Adipocyte (in vitro differentiated cells): ENCODE measurements around the gene AAK1.
A peak's percentile ranks its signal among the peaks of the same experiment; 100 is the strongest.

Experiments used
- DNase-seq: peaks from one replicate; pipeline ENCODE4 v3.0.0-alpha.2; 2015; ENCODE audit warnings: low read depth
- H3K27me3 ChIP-seq: replicated peaks from 2 replicates; pipeline ENCODE4 v1.7.0; 2013; ENCODE audit warnings: mild to moderate bottlenecking, low read length, moderate library complexity; ENCODE audit not compliant: control insufficient read depth, insufficient read depth
- H3K36me3 ChIP-seq: 2 replicates; pipeline ENCODE4 v1.7.0; 2013; ENCODE audit warnings: low read length, mild to moderate bottlenecking, moderate library complexity; ENCODE audit not compliant: control insufficient read depth, insufficient read depth, severe bottlenecking
- H3K4me1 ChIP-seq: 2 replicates; pipeline ENCODE4 v1.7.0; 2013; ENCODE audit warnings: mild to moderate bottlenecking, low read length, moderate library complexity; ENCODE audit not compliant: control insufficient read depth, insufficient read depth
- H3K4me3 ChIP-seq: 2 replicates; pipeline ENCODE4 v1.7.0; 2013; ENCODE audit warnings: mild to moderate bottlenecking, low read length, moderate library complexity
- H3K9ac ChIP-seq: 2 replicates; pipeline ENCODE4 v1.7.0; 2013; ENCODE audit warnings: mild to moderate bottlenecking, low read length, moderate library complexity
- H3K9me3 ChIP-seq: 2 replicates; pipeline ENCODE4 v1.7.0; 2013; ENCODE audit warnings: mild to moderate bottlenecking, low read length, moderate library complexity; ENCODE audit not compliant: control insufficient read depth

AAK1 gene

GRCh38 chr2:69567157-69567908, 76.2 kb downstream of the AAK1 start:
- H3K9me3 ChIP-seq: no peaks in the 10 kb centered on the region
- no peaks in the 10 kb centered on the region for H3K36me3 ChIP-seq
- H3K9ac ChIP-seq: no peak overlapping the region
- H3K27me3 ChIP-seq: no peaks in the 10 kb centered on the region
- H3K4me1 ChIP-seq: peaks cover 23% of the 10 kb centered on the region
- DNase-seq: peak; percentile 63
- no peak overlapping the region for H3K4me3 ChIP-seq

GRCh38 chr2:69566669-69567068, 76.9 kb downstream of the AAK1 start:
- no peaks in the 10 kb centered on the region for H3K9me3 ChIP-seq
- no peaks in the 10 kb centered on the region for H3K27me3 ChIP-seq
- H3K4me3 ChIP-seq: no peak overlapping the region
- no peaks in the 10 kb centered on the region for H3K36me3 ChIP-seq
- peak overlapping the region; percentile 12 for H3K9ac ChIP-seq
- DNase-seq: no peak
- H3K4me1 ChIP-seq: peaks cover 23% of the 10 kb centered on the region

GRCh38 chr2:69565431-69565839, 78.1 kb downstream of the AAK1 start:
- Histone ChIP-seq H3K4me1 (peaks cover 23% of the 10 kb centered on the region), H3K27me3 (no peaks in the 10 kb centered on the region), H3K36me3 (no peaks in the 10 kb centered on the region), H3K4me3 (no peak overlapping the region), H3K9me3 (no peaks in the 10 kb centered on the region), H3K9ac (no peak overlapping the region)
- peak; percentile 46 for DNase-seq

GRCh38 chr2:69564604-69565003, 78.9 kb downstream of the AAK1 start:
- Histone ChIP-seq H3K27me3 (no peaks in the 10 kb centered on the region), H3K9me3 (no peaks in the 10 kb centered on the region), H3K4me1 (peaks cover 26% of the 10 kb centered on the region), H3K4me3 (no peak overlapping the region), H3K36me3 (no peaks in the 10 kb centered on the region), H3K9ac (no peak overlapping the region)
- DNase-seq: no peak

- H3K4me1 ChIP-seq: peaks cover 26% of the 10 kb centered on the region
- no peak overlapping the region for H3K4me3 ChIP-seq
Measured at GRCh38 chr2:69563021-69563420, 80.5 kb downstream of the AAK1 start.

GRCh38 chr2:69561101-69561500, 82.4 kb downstream of the AAK1 start:
- no peak overlapping the region for H3K4me3 ChIP-seq
- no peak overlapping the region for H3K9ac ChIP-seq
- no peaks in the 10 kb centered on the region for H3K9me3 ChIP-seq
- H3K27me3 ChIP-seq: no peaks in the 10 kb centered on the region
- no peaks in the 10 kb centered on the region for H3K36me3 ChIP-seq
- H3K4me1 ChIP-seq: peaks cover 11% of the 10 kb centered on the region
- DNase-seq: no peak

More at GRCh38 chr2:69563021-69563420, 80.5 kb downstream of the AAK1 start:
- Histone ChIP-seq H3K9ac (no peak overlapping the region), H3K27me3 (no peaks in the 10 kb centered on the region), H3K9me3 (no peaks in the 10 kb centered on the region), H3K36me3 (no peaks in the 10 kb centered on the region)
- no peak for DNase-seq

GRCh38 chr2:69560147-69560482, 83.4 kb downstream of the AAK1 start:
- DNase-seq: no peak
- Histone ChIP-seq H3K27me3 (no peaks in the 10 kb centered on the region), H3K36me3 (no peaks in the 10 kb centered on the region), H3K4me1 (peaks cover 8% of the 10 kb centered on the region), H3K9ac (no peak overlapping the region), H3K9me3 (no peaks in the 10 kb centered on the region), H3K4me3 (no peak overlapping the region)

GRCh38 chr2:69559442-69560146, 83.9 kb downstream of the AAK1 start:
- Histone ChIP-seq H3K9me3 (no peaks in the 10 kb centered on the region), H3K27me3 (no peaks in the 10 kb centered on the region), H3K9ac (no peak overlapping the region), H3K36me3 (no peaks in the 10 kb centered on the region), H3K4me1 (peaks cover 13% of the 10 kb centered on the region), H3K4me3 (no peak overlapping the region)
- DNase-seq: peak; percentile 69

- Histone ChIP-seq H3K4me1 (peaks cover 17% of the 10 kb centered on the region), H3K36me3 (no peaks in the 10 kb centered on the region), H3K27me3 (no peaks in the 10 kb centered on the region), H3K9me3 (no peaks in the 10 kb centered on the region), H3K9ac (no peak overlapping the region), H3K4me3 (no peak overlapping the region)
- DNase-seq: no peak
Measured at GRCh38 chr2:69556008-69556407, 87.5 kb downstream of the AAK1 start.

- Histone ChIP-seq H3K9me3 (no peaks in the 10 kb centered on the region), H3K27me3 (no peaks in the 10 kb centered on the region), H3K4me1 (peaks cover 18% of the 10 kb centered on the region), H3K9ac (peak overlapping the region; percentile 28), H3K36me3 (no peaks in the 10 kb centered on the region), H3K4me3 (peak overlapping the region; percentile 39)
- DNase-seq: no peak
Measured at GRCh38 chr2:69554981-69555380, 88.6 kb downstream of the AAK1 start.

GRCh38 chr2:69554568-69554967, 89.0 kb downstream of the AAK1 start:
- DNase-seq: no peak
- Histone ChIP-seq H3K27me3 (no peaks in the 10 kb centered on the region), H3K4me1 (peaks cover 19% of the 10 kb centered on the region), H3K4me3 (peak overlapping the region; percentile 39), H3K9me3 (no peaks in the 10 kb centered on the region), H3K36me3 (no peaks in the 10 kb centered on the region), H3K9ac (peak overlapping the region; percentile 28)
